ENCODE data around the gene SGTA. TPM values are rescaled to one million over a fixed set of nuclear protein-coding genes. Genes with fewer than 3 reads are reported as not detected.

Gene SGTA
- total RNA-seq, 2 experiments from 2014 or later: 84.8 to 87.4 TPM

- Mint-ChIP-seq H3K4me1 (peaks cover 20% of the 10 kb centered on the region), H3K27ac (peak overlapping the region; percentile 52), H3K36me3 (peaks cover 23% of the 10 kb centered on the region), H3K27me3 (no peaks in the 10 kb centered on the region), H3K4me3 (no peak overlapping the region), H3K9me3 (no peaks in the 10 kb centered on the region)
- DNase-seq: no peak
These were observed 8.9 kb downstream of the SGTA start for GRCh38 chr19:2774083-2774679.

- no peak for DNase-seq
- peaks cover 22% of the 10 kb centered on the region for H3K36me3 Mint-ChIP-seq
- H3K27ac Mint-ChIP-seq: no peak overlapping the region
- H3K4me1 Mint-ChIP-seq: peaks cover 17% of the 10 kb centered on the region
- no peak overlapping the region for H3K4me3 Mint-ChIP-seq
- no peaks in the 10 kb centered on the region for H3K27me3 Mint-ChIP-seq
- no peaks in the 10 kb centered on the region for H3K9me3 Mint-ChIP-seq
These were observed 11.0 kb downstream of the SGTA start for GRCh38 chr19:2771786-2772674.

- no peak overlapping the region for H3K4me3 Mint-ChIP-seq
- peaks cover 8% of the 10 kb centered on the region for H3K4me1 Mint-ChIP-seq
- H3K27ac Mint-ChIP-seq: no peak overlapping the region
- no peaks in the 10 kb centered on the region for H3K27me3 Mint-ChIP-seq
- peaks cover 9% of the 10 kb centered on the region for H3K36me3 Mint-ChIP-seq
- DNase-seq: no peak
- no peaks in the 10 kb centered on the region for H3K9me3 Mint-ChIP-seq
These were observed 12.7 kb downstream of the SGTA start for GRCh38 chr19:2770055-2771013.

- DNase-seq: no peak
- Mint-ChIP-seq H3K4me1 (peaks cover 3% of the 10 kb centered on the region), H3K27ac (no peak overlapping the region), H3K4me3 (no peak overlapping the region), H3K9me3 (no peaks in the 10 kb centered on the region), H3K36me3 (peaks cover 5% of the 10 kb centered on the region), H3K27me3 (no peaks in the 10 kb centered on the region)
These were observed 13.9 kb downstream of the SGTA start for GRCh38 chr19:2769218-2769617.

- no peaks in the 10 kb centered on the region for H3K27me3 Mint-ChIP-seq
- no peaks in the 10 kb centered on the region for H3K9me3 Mint-ChIP-seq
- peaks cover 3% of the 10 kb centered on the region for H3K4me1 Mint-ChIP-seq
- no peak overlapping the region for H3K27ac Mint-ChIP-seq
- no peak overlapping the region for H3K4me3 Mint-ChIP-seq
- H3K36me3 Mint-ChIP-seq: peaks cover 5% of the 10 kb centered on the region
- DNase-seq: no peak
These were observed 14.5 kb downstream of the SGTA start for GRCh38 chr19:2768365-2769132.

- no peaks in the 10 kb centered on the region for H3K9me3 Mint-ChIP-seq
- H3K27me3 Mint-ChIP-seq: no peaks in the 10 kb centered on the region
- H3K27ac Mint-ChIP-seq: no peak overlapping the region
- H3K36me3 Mint-ChIP-seq: peaks cover 5% of the 10 kb centered on the region
- DNase-seq: no peak
- H3K4me1 Mint-ChIP-seq: peaks cover 3% of the 10 kb centered on the region
- no peak overlapping the region for H3K4me3 Mint-ChIP-seq
These were observed 15.4 kb downstream of the SGTA start for GRCh38 chr19:2767688-2768087.

- Mint-ChIP-seq H3K4me3 (no peak overlapping the region), H3K4me1 (no peaks in the 10 kb centered on the region), H3K27ac (no peak overlapping the region), H3K9me3 (no peaks in the 10 kb centered on the region), H3K36me3 (peaks cover 5% of the 10 kb centered on the region), H3K27me3 (no peaks in the 10 kb centered on the region)
- DNase-seq: no peak
These were observed 16.3 kb downstream of the SGTA start for GRCh38 chr19:2766594-2767372.

- Mint-ChIP-seq H3K9me3 (no peaks in the 10 kb centered on the region), H3K27ac (no peak overlapping the region), H3K4me3 (no peak overlapping the region), H3K27me3 (no peaks in the 10 kb centered on the region), H3K4me1 (no peaks in the 10 kb centered on the region), H3K36me3 (peaks cover 12% of the 10 kb centered on the region)
- no peak for DNase-seq
These were observed 17.7 kb downstream of the SGTA start for GRCh38 chr19:2765376-2765775.

- H3K9me3 Mint-ChIP-seq: no peaks in the 10 kb centered on the region
- no peak overlapping the region for H3K4me3 Mint-ChIP-seq
- no peak overlapping the region for H3K27ac Mint-ChIP-seq
- H3K27me3 Mint-ChIP-seq: no peaks in the 10 kb centered on the region
- H3K36me3 Mint-ChIP-seq: peaks cover 12% of the 10 kb centered on the region
- H3K4me1 Mint-ChIP-seq: peaks cover 1% of the 10 kb centered on the region
- no peak for DNase-seq
These were observed 18.1 kb downstream of the SGTA start for GRCh38 chr19:2764945-2765344.

- H3K36me3 Mint-ChIP-seq: peaks cover 21% of the 10 kb centered on the region
- no peak for DNase-seq
- no peak overlapping the region for H3K4me3 Mint-ChIP-seq
- no peak overlapping the region for H3K27ac Mint-ChIP-seq
- H3K4me1 Mint-ChIP-seq: peaks cover 5% of the 10 kb centered on the region
- H3K9me3 Mint-ChIP-seq: no peaks in the 10 kb centered on the region
- no peaks in the 10 kb centered on the region for H3K27me3 Mint-ChIP-seq
These were observed 19.4 kb downstream of the SGTA start for GRCh38 chr19:2763687-2764086.

- no peak overlapping the region for H3K27ac Mint-ChIP-seq
- DNase-seq: no peak
- no peaks in the 10 kb centered on the region for H3K27me3 Mint-ChIP-seq
- no peak overlapping the region for H3K4me3 Mint-ChIP-seq
- H3K4me1 Mint-ChIP-seq: peaks cover 5% of the 10 kb centered on the region
- peaks cover 25% of the 10 kb centered on the region for H3K36me3 Mint-ChIP-seq
- H3K9me3 Mint-ChIP-seq: no peaks in the 10 kb centered on the region
These were observed 20.1 kb downstream of the SGTA start for GRCh38 chr19:2762783-2763496.

GRCh38 chr19:2761876-2762782 lies 20.9 kb downstream of the SGTA start:
- no peaks in the 10 kb centered on the region for H3K27me3 Mint-ChIP-seq
- H3K36me3 Mint-ChIP-seq: peaks cover 25% of the 10 kb centered on the region
- peaks cover 5% of the 10 kb centered on the region for H3K4me1 Mint-ChIP-seq
- no peaks in the 10 kb centered on the region for H3K9me3 Mint-ChIP-seq
- no peak overlapping the region for H3K27ac Mint-ChIP-seq
- no peak overlapping the region for H3K4me3 Mint-ChIP-seq
- no peak for DNase-seq

- H3K27ac Mint-ChIP-seq: no peak overlapping the region
- H3K4me1 Mint-ChIP-seq: peaks cover 5% of the 10 kb centered on the region
- no peak overlapping the region for H3K4me3 Mint-ChIP-seq
These were observed 21.8 kb downstream of the SGTA start for GRCh38 chr19:2761309-2761677.

More at GRCh38 chr19:2761309-2761677, 21.8 kb downstream of the SGTA start:
- Mint-ChIP-seq H3K36me3 (peaks cover 25% of the 10 kb centered on the region), H3K27me3 (no peaks in the 10 kb centered on the region), H3K9me3 (no peaks in the 10 kb centered on the region)
- no peak for DNase-seq
